BE2C (cell line): ENCODE measurements around the gene KRCC1. TPM values are rescaled to one million over a fixed set of nuclear protein-coding genes. Genes with fewer than 3 reads are reported as not detected.
A peak's percentile ranks its signal among the peaks of the same experiment; 100 is the strongest.

ENCODE experiments used
- DNase-seq: peaks from one replicate; pipeline ENCODE4 v3.0.0-alpha.2; 2020
- H3K27me3 ChIP-seq: fragments of 250-450 bp; sonication (Bioruptor Pico); 2 replicates; pipeline ENCODE4 v1.5.1; 2020; ENCODE audit warnings: mild to moderate bottlenecking
- H3K36me3 ChIP-seq: fragments of 250-450 bp; sonication (Bioruptor Pico); 2 replicates; pipeline ENCODE4 v1.5.1; 2020; ENCODE audit warnings: mild to moderate bottlenecking
- H3K4me1 ChIP-seq: fragments of 250-450 bp; sonication (Bioruptor Pico); 2 replicates; pipeline ENCODE4 v1.5.1; 2020
- H3K4me3 ChIP-seq: 2 replicates; pipeline ENCODE4 v1.5.1; 2011; ENCODE audit warnings: low read depth, low read length
- H3K9me3 ChIP-seq: fragments of 250-450 bp; sonication (Bioruptor Pico); 2 replicates; pipeline ENCODE4 v1.5.1; 2020
- CTCF ChIP-seq: IDR thresholded peaks from 2 replicates; pipeline ENCODE4 v1.5.1; 2012; ENCODE audit warnings: mild to moderate bottlenecking, low read depth, low read length
- polyA plus RNA-seq: library from polyadenylated mRNA; unstranded; fragments of >200 nt; gene quantifications from one replicate; pipeline ENCODE4 v1.2.1, GENCODE V29; 2012; ENCODE audit warnings: low read depth, missing spikeins; ENCODE audit not compliant: insufficient read length, insufficient read depth

The KRCC1 gene
- polyA plus RNA-seq, result 8.5 TPM

DNA sequence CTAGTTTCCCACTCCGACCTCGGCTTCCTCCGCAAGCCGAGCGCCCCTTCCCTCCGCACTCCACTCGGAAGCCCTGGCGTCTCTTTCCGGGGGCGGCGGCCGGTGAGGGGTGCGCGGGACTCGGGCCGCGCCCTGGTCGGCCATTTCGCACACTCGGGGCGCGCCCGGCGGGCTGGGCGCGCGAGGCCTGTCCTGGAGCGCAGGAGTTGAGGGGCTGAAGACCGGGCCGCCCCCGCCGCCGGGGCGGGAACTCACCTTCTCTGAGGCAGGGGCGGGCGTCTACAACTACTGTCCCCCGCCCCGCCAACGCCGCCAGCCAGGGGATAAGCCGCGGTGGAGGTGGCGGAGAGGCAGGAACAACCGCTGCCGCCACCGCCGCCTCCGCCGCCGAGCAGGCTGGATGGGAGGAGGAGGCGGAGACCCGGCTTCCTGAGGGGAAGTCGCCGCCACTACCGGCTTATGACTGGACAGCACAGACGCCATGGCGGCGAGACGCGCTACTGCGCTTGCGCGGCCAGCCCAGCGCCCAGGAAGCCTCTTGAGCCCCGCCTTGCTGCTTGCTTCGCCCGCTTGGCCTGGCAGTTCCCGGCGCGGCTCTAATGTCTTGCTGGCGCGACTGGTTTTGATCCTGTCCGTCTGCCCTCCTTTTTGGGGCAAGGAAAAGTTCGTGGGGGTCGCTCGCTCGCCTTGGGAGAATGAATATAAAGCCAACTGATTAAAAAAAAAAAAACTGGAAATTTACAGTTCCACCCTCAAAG lies at the start of gene KRCC1:
KRCC1 (minus strand) TSS at position 413 of the 758 bp plus-strand sequence. CDS start 27,220 bp downstream, outside the sequence.
- no peaks in the 10 kb centered on the region for H3K9me3 ChIP-seq
- no peaks in the 10 kb centered on the region for H3K4me1 ChIP-seq
- no peaks in the 10 kb centered on the region for H3K36me3 ChIP-seq
- peak within 1 kb of the TSS; percentile 74 for H3K4me3 ChIP-seq
- DNase-seq, result peak; percentile 90
- H3K27me3 ChIP-seq, result no peaks in the 10 kb centered on the region
- TF ChIP-seq CTCF, result no peak

DNA sequence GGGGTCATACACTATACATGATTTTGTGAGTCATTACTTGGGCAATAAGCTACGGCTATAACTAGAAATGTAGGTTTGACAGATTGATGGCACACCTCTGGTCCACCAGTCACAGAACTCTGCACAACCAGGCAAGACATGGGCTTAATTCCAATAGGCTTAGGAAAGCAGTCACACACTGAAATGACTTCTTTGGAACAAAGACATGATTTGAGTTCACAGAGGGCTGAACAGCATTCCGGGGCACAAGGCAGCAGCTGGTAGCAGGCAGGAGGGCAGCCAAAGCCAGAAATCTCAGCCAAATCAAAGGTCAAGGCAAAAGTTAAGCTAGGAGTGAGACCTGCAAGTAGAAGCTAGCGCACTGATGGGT lies 44.9 kb upstream of the KRCC1 start:
- H3K36me3 ChIP-seq, result no peaks in the 10 kb centered on the region
- no peak overlapping the region for H3K4me3 ChIP-seq
- no peak for TF ChIP-seq CTCF
- no peak for DNase-seq
- no peaks in the 10 kb centered on the region for H3K27me3 ChIP-seq
- H3K9me3 ChIP-seq, result no peaks in the 10 kb centered on the region
- H3K4me1 ChIP-seq, result no peaks in the 10 kb centered on the region

- no peaks in the 10 kb centered on the region for H3K9me3 ChIP-seq
- peak; percentile 16 for DNase-seq
- no peak overlapping the region for H3K4me3 ChIP-seq
- no peaks in the 10 kb centered on the region for H3K27me3 ChIP-seq
- H3K4me1 ChIP-seq, result no peaks in the 10 kb centered on the region
- H3K36me3 ChIP-seq, result no peaks in the 10 kb centered on the region
- no peak for TF ChIP-seq CTCF
Measured at GRCh38 chr2:88099798-88100488, 44.4 kb upstream of the KRCC1 start.

DNA sequence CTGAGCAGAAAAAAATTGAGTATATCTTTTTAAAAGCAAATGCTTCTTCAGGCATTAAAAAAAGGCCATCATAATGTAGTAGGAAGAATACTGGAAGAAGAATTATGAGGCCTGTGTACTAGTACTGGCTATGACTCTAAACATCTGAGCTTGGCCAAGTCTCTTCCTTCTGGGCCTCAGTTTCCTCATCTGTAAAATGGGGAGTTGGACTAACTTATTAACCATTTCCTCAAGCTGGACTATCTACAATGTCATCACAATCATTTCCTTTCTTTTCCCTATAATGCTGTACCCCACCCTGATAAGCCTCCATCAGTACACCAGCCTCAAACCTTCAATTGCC lies 42.9 kb upstream of the KRCC1 start:
- H3K4me3 ChIP-seq, result no peak overlapping the region
- no peaks in the 10 kb centered on the region for H3K27me3 ChIP-seq
- H3K4me1 ChIP-seq, result no peaks in the 10 kb centered on the region
- no peaks in the 10 kb centered on the region for H3K9me3 ChIP-seq
- H3K36me3 ChIP-seq, result no peaks in the 10 kb centered on the region
- no peak for TF ChIP-seq CTCF
- no peak for DNase-seq

GRCh38 chr2:88097891-88098557 lies 42.4 kb upstream of the KRCC1 start:
- Histone ChIP-seq H3K4me1 (no peaks in the 10 kb centered on the region), H3K36me3 (no peaks in the 10 kb centered on the region), H3K4me3 (no peak overlapping the region), H3K9me3 (no peaks in the 10 kb centered on the region), H3K27me3 (no peaks in the 10 kb centered on the region)
- no peak for DNase-seq
- no peak for TF ChIP-seq CTCF

DNA sequence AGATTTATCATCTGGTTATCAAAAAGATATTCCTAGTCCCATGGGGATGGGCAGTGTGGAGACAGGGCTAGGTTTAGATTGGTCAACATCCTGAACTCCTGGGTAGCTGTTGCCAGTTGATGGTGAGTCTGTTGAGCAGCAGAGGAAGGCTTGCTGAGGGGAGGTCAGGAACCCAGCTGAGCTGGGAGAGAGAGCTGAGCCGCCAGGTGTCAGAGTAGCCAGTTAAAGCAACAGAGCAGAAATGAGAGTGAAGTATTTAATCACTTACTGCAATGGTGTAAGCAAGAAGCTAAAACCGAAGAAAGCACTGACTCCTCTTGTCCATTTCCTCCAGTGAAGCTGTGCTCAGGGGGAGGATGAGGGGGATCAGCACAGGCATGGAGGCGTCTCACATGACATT lies 41.6 kb upstream of the KRCC1 start:
- TF ChIP-seq CTCF, result no peak
- no peak overlapping the region for H3K4me3 ChIP-seq
- H3K4me1 ChIP-seq, result no peaks in the 10 kb centered on the region
- no peaks in the 10 kb centered on the region for H3K9me3 ChIP-seq
- no peaks in the 10 kb centered on the region for H3K27me3 ChIP-seq
- no peak for DNase-seq
- H3K36me3 ChIP-seq, result no peaks in the 10 kb centered on the region
